ENCODE data around the gene MAN1A1. TPM values are rescaled to one million over a fixed set of nuclear protein-coding genes. Genes with fewer than 3 reads are reported as not detected.
"Not testable (repeated sequence)": the region's sequence is repeated elsewhere in the genome, so short reads cannot be mapped to it uniquely, and the experiment has no call there.

The MAN1A1 gene
- polyA plus RNA-seq, 4 donors = 50.6 to 123 (median 94.3) TPM

GRCh38 chr6:119156757-119157505 is 192.6 kb downstream of the MAN1A1 start:
- no peak for DNase-seq (ENCODE audit: low read depth in 4 of 4, low spot score in 3 of 4)

GRCh38 chr6:119156082-119156481 is 193.5 kb downstream of the MAN1A1 start:
- not testable (repeated sequence) for DNase-seq (ENCODE audit: low read depth in 4 of 4, low spot score in 3 of 4)

- DNase-seq (ENCODE audit: low read depth in 4 of 4, low spot score in 3 of 4) = no peak
These were observed 197.4 kb downstream of the MAN1A1 start for GRCh38 chr6:119152187-119152586.

- DNase-seq (ENCODE audit: low read depth in 4 of 4, low spot score in 3 of 4) = no peak
These were observed 200.6 kb downstream of the MAN1A1 start for GRCh38 chr6:119148825-119149525.

GRCh38 chr6:119148098-119148824 is 201.3 kb downstream of the MAN1A1 start:
- peak in 3 of 4 donors; percentile 48 to 58 (median 49) for DNase-seq (ENCODE audit: low read depth in 4 of 4, low spot score in 3 of 4)

GRCh38 chr6:119147101-119148053 is 202.2 kb downstream of the MAN1A1 start:
- DNase-seq (ENCODE audit: low read depth in 4 of 4, low spot score in 3 of 4) = no peak

GRCh38 chr6:119145111-119145510 is 204.4 kb downstream of the MAN1A1 start:
- DNase-seq (ENCODE audit: low read depth in 4 of 4, low spot score in 3 of 4) = no peak

GRCh38 chr6:119142637-119143036 is 206.9 kb downstream of the MAN1A1 start:
- DNase-seq (ENCODE audit: low read depth in 4 of 4, low spot score in 3 of 4) = no peak

- DNase-seq (ENCODE audit: low read depth in 4 of 4, low spot score in 3 of 4) = no peak
These were observed 207.5 kb downstream of the MAN1A1 start for GRCh38 chr6:119142041-119142440.

- DNase-seq (ENCODE audit: low read depth in 4 of 4, low spot score in 3 of 4) = no peak
These were observed 209.1 kb downstream of the MAN1A1 start for GRCh38 chr6:119140196-119141140.

- no peak for DNase-seq (ENCODE audit: low read depth in 4 of 4, low spot score in 3 of 4)
These were observed 210.5 kb downstream of the MAN1A1 start for GRCh38 chr6:119138906-119139541.

GRCh38 chr6:119137194-119138072 is 212.1 kb downstream of the MAN1A1 start:
- no peak for DNase-seq (ENCODE audit: low read depth in 4 of 4, low spot score in 3 of 4)

GRCh38 chr6:119134752-119135151 is 214.8 kb downstream of the MAN1A1 start:
- DNase-seq (ENCODE audit: low read depth in 4 of 4, low spot score in 3 of 4) = no peak

GRCh38 chr6:119133400-119133799 is 216.2 kb downstream of the MAN1A1 start:
- DNase-seq (ENCODE audit: low read depth in 4 of 4, low spot score in 3 of 4) = no peak

- DNase-seq (ENCODE audit: low read depth in 4 of 4, low spot score in 3 of 4) = no peak
These were observed 217.1 kb downstream of the MAN1A1 start for GRCh38 chr6:119132261-119132981.

- DNase-seq (ENCODE audit: low read depth in 4 of 4, low spot score in 3 of 4) = no peak
These were observed 219.5 kb downstream of the MAN1A1 start for GRCh38 chr6:119129968-119130484.

Measured in left renal pelvis (tissue), 4 donors.